ENCODE data around the gene MYH6.
"Not testable (repeated sequence)": the region's sequence is repeated elsewhere in the genome, so short reads cannot be mapped to it uniquely, and the experiment has no call there.

The MYH6 gene

GRCh38 chr14:23413681-23414080 is 5.6 kb upstream of the MYH6 start:
- DNase-seq, result no peak

GRCh38 chr14:23411563-23412525 is 3.8 kb upstream of the MYH6 start:
- DNase-seq, result no peak

GRCh38 chr14:23409966-23410635 is 2.0 kb upstream of the MYH6 start:
- DNase-seq, result no peak

GRCh38 chr14:23409475-23409874 is 1.4 kb upstream of the MYH6 start:
- no peak for DNase-seq

- DNase-seq, result no peak
Measured at GRCh38 chr14:23408307-23408630, 196 bp upstream of the MYH6 start.

- DNase-seq, result no peak
Measured at GRCh38 chr14:23406725-23407355, 1.2 kb downstream of the MYH6 start.

GRCh38 chr14:23406244-23406643 is 1.8 kb downstream of the MYH6 start:
- DNase-seq, result peak; percentile 20

DNA sequence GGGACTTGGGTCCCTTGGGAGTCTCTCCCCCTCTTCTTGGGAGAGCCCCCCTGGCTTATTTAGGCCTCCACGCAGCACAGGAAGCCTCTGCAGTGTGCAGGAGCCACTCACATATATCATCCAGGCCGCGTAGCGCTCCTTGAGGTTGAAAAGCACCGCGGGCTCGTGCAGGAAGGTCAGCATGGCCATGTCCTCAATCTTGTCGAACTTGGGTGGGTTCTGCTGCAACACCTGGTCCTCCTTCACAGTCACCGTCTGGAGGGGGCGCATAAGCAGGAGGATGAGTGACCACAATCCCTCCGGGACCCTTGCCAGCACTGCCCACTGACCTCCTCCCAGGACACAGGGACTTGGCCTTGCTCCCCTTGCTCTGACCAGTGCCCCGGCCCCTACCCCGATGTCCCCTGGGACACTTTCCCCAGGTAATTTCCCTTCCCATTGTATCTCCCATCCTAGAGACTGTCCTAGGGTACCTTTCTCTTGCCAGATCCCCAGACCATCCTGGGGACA is 2.5 kb downstream of the MYH6 start:
- DNase-seq, result no peak

GRCh38 chr14:23405096-23405495 is 3.0 kb downstream of the MYH6 start:
- DNase-seq, result no peak

- no peak for DNase-seq
Measured at GRCh38 chr14:23404331-23404900, 3.7 kb downstream of the MYH6 start.

GRCh38 chr14:23403908-23404307 is 4.2 kb downstream of the MYH6 start:
- no peak for DNase-seq

DNA sequence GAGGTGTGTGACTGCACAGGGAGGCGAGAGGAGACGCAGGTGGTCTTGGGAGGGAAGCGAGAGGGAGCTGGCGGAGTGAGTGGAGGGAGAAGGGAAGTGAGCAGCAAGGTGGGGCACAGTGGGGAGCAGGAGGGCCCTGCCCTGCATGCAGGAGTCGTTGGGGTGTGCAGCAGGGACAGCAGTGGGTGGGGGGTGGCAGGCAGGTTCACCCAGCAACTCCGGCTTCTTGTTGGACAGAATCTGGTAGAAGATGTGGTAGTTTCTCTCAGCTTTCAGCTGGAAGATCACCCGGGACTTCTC is 5.0 kb downstream of the MYH6 start:
- no peak for DNase-seq

GRCh38 chr14:23402296-23403138 is 5.6 kb downstream of the MYH6 start:
- no peak for DNase-seq

GRCh38 chr14:23401291-23401690 is 6.8 kb downstream of the MYH6 start:
- DNase-seq, result no peak

GRCh38 chr14:23400496-23401149 is 7.5 kb downstream of the MYH6 start:
- not testable (repeated sequence) for DNase-seq

- no peak for DNase-seq
Measured at GRCh38 chr14:23399591-23399990, 8.5 kb downstream of the MYH6 start.

GRCh38 chr14:23399136-23399535 is 8.9 kb downstream of the MYH6 start:
- no peak for DNase-seq

- DNase-seq, result no peak
Measured at GRCh38 chr14:23398348-23398747, 9.7 kb downstream of the MYH6 start.

- no peak for DNase-seq
Measured at GRCh38 chr14:23396781-23397407, 11.2 kb downstream of the MYH6 start.

DNA sequence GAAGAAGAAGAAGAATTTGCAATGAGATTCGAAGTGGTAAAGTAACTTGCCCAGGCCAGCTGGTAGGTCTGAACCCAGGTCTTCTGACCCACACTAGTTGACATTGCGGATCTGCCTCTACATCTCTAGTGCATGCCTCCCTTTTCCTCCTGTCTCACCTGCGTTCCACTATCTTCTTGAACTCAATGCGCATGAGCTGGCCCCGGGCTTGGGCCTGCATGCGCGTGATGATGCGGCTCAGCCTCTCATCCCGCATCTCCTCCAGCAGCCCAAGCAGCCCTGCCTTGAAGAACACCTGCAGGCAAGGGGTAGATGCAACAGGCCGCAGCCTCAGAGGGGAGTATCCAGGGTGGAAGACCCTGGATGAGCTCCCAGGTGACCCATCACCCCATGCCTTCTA is 11.9 kb downstream of the MYH6 start:
- DNase-seq, result no peak

DNA sequence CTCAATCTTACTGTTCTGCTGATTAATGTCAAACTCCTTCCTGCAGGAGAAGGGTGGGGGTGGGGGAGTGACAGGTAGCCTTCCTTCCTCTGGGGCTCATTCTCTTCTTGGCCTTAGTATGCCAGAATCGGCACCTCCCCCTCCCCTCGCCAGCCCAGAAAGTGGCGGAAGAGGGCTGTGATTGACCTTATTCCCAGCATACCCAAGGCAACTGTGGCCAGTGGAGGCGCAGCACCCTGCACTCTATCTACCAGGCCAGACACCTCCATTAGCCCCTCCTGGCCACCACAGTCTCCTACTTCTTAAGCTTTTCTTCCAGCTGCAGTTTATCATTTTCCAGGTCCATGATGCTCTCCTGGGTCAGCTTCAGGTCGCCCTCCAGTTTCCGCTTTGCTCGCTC is 15.5 kb downstream of the MYH6 start:
- DNase-seq, result no peak

- not testable (repeated sequence) for DNase-seq
Measured at GRCh38 chr14:23389871-23390270, 18.2 kb downstream of the MYH6 start.

Data from NCI-H1436 (cell line).